Adrenal gland (tissue), 12 donors: ENCODE data around the gene PXN. TPM values are rescaled to one million over a fixed set of nuclear protein-coding genes. Genes with fewer than 3 reads are reported as not detected.
"Not testable (repeated sequence)": the region's sequence is repeated elsewhere in the genome, so short reads cannot be mapped to it uniquely, and the experiment has no call there.

ENCODE experiments used
- DNase-seq, 7 donors: peaks; one replicate each; pipeline ENCODE4 v3.0.0-alpha.2; 2019 to 2020
- H3K27ac ChIP-seq, 5 donors: fragments of 200-600 bp; sonication (generic) in 4 of 5; 1 replicate in 3 of 5; 2 replicates in 2 of 5; pipeline versions ENCODE4 v1.5.1 to v1.8.0; 2016 to 2020; ENCODE audit warnings: mild to moderate bottlenecking in 1 of 5
- H3K27me3 ChIP-seq: fragments of 200-600 bp; 2 replicates; pipeline ENCODE4 v1.8.0; 2021
- H3K36me3 ChIP-seq, 2 donors: fragments of 200-600 bp; replicated peaks in 1 of 2; 1 replicate in 1 of 2; 2 replicates in 1 of 2; pipeline versions ENCODE4 v1.5.1 to v1.8.0; 2018 to 2022
- H3K4me1 ChIP-seq, 2 donors: fragments of 200-600 bp; replicated peaks in 1 of 2; 1 replicate in 1 of 2; 2 replicates in 1 of 2; pipeline versions ENCODE4 v1.5.1 to v1.8.0; 2018 to 2021
- H3K4me3 ChIP-seq, 4 donors: fragments of 200-600 bp; sonication (generic) in 3 of 4; one replicate each; pipeline ENCODE4 v1.5.1; 2016 to 2018
- H3K9me3 ChIP-seq, 3 donors: fragments of 200-600 bp; sonication (generic) in 1 of 3; replicated peaks in 1 of 3; 1 replicate in 2 of 3; 2 replicates in 1 of 3; pipeline versions ENCODE4 v1.5.1 to v1.8.0; 2016 to 2021
- POLR2A ChIP-seq, 2 donors: fragments of 450-650 bp; IDR thresholded peaks; one replicate each; pipeline ENCODE4 v1.6.1; 2017; ENCODE audit warnings: antibody characterized with exemption in 2 of 2, mild to moderate bottlenecking in 2 of 2, moderate library complexity in 1 of 2
- WGBS, 4 donors: extraction: QIAGEN DNeasy Blood & Tissue Kit in 2 of 4; methylation state at CpG; one replicate each; pipeline versions ENCODE4 v1.1.5 to v1.1.7; 2013 to 2017; 5-methylcytosine and 5-hydroxymethylcytosine counted together
- intact Hi-C, 2 donors: fragments of 100-400 bp; cut with DNase I; formaldehyde crosslinking; loops; one replicate each; pipeline versions ENCODE4 v1.14.1 to v1.15.0; 2022 to 2023
- polyA plus RNA-seq, 3 donors: library from polyadenylated mRNA; stranded (reverse); fragments of 200-250 nt in 2 of 3; fragments of 350-450 nt in 1 of 3; fragmentation: Illumina TruSeq in 1 of 3; extraction: RNeasy Lipid Tissue Mini Kit (QIAGEN cat#74804) in 1 of 3; gene quantifications; one replicate each; pipeline ENCODE4 v1.2.3, GENCODE V29; 2013 to 2014
- total RNA-seq, 9 donors: library from RNA; depleted of rRNA in 4 of 9; stranded (reverse); fragments of >200 nt in 4 of 9; fragments of 120-200 nt in 1 of 9; fragmentation: NEBNext Ultra II Directional in 1 of 9; extraction: Animal tissue kit (Norgen Biotek cat#: 25700) in 1 of 9; gene quantifications; one replicate each; pipeline versions ENCODE4 v1.1.0 to v1.2.4, GENCODE V29; 2013 to 2023
- TF ChIP-seq, protein P1 (sequence below), 6 experiments: fragments of 450-650 bp in 4 of 6; fragments of 200-600 bp in 2 of 6; sonication (generic) in 1 of 6; IDR thresholded peaks; 1 replicate in 5 of 6; 2 replicates in 1 of 6; pipeline versions ENCODE4 v1.5.1 to v1.8.0; 2016 to 2021; ENCODE audit warnings: antibody characterized with exemption in 6 of 6, mild to moderate bottlenecking in 2 of 6, moderate library complexity in 1 of 6
- donor health status: healthy with polysubstance abuse.
- donor health status: Bipolar disorder and iron deficiency.
- donor health status: DM: yes; HTN: yes; CAD: no.
- donor health status: DM: no; HTN: no; CAD: no.
- donor health status: DM: no; HTN: no; CAD: no.
- donor health status: DM: yes; HTN: yes; CAD: no.

Gene PXN
- total and polyA plus RNA-seq, 12 donors, result 12.5 to 156 (median 92.4) TPM

- intact Hi-C loops, result no loop called here
- Histone ChIP-seq H3K36me3 (peaks cover 0 to 48% of the 10 kb centered on the region in 2 donors), H3K9me3 (no peaks in the 10 kb centered on the region), H3K27ac (peak within 1 kb of the TSS; percentile 81 to 91 (median 89)), H3K27me3 (no peaks in the 10 kb centered on the region), H3K4me3 (peak within 1 kb of the TSS; percentile 54 to 81 (median 68)), H3K4me1 (peaks cover 26 to 68% of the 10 kb centered on the region in 2 donors)
- WGBS, 4 donors, result 1 to 2% (median 2%) methylated on average over 24 to 62 of the region's 62 CpGs
- TF ChIP-seq POLR2A (IDR thresholded peaks at IDR 0.05), result peak; percentile 78 to 83
- TF ChIP-seq, protein P1, sequence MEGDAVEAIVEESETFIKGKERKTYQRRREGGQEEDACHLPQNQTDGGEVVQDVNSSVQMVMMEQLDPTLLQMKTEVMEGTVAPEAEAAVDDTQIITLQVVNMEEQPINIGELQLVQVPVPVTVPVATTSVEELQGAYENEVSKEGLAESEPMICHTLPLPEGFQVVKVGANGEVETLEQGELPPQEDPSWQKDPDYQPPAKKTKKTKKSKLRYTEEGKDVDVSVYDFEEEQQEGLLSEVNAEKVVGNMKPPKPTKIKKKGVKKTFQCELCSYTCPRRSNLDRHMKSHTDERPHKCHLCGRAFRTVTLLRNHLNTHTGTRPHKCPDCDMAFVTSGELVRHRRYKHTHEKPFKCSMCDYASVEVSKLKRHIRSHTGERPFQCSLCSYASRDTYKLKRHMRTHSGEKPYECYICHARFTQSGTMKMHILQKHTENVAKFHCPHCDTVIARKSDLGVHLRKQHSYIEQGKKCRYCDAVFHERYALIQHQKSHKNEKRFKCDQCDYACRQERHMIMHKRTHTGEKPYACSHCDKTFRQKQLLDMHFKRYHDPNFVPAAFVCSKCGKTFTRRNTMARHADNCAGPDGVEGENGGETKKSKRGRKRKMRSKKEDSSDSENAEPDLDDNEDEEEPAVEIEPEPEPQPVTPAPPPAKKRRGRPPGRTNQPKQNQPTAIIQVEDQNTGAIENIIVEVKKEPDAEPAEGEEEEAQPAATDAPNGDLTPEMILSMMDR (IDR thresholded peaks at IDR 0.05), result no peak
- peak; percentile 76 to 88 (median 85) for DNase-seq
These were observed 70.8 kb downstream of the PXN start, which contains the start of gene GCN1 for GRCh38 chr12:120194534-120195395. Gene GCN1 (minus strand): TSS chr12:120194715. CDS start chr12:120194697, 18 bp downstream.

GRCh38 chr12:120194226-120194533, 71.3 kb downstream of the PXN start:
- Histone ChIP-seq H3K27ac (peak overlapping the region in 4 of 5 donors; percentile 81 to 91 (median 88)), H3K9me3 (no peaks in the 10 kb centered on the region), H3K4me1 (peaks cover 21 to 62% of the 10 kb centered on the region in 2 donors), H3K36me3 (peaks cover 0 to 50% of the 10 kb centered on the region in 2 donors), H3K27me3 (no peaks in the 10 kb centered on the region), H3K4me3 (peak overlapping the region; percentile 54 to 81 (median 68))
- 0 to 2% (median 1%) methylated on average over 8 to 18 of the region's 18 CpGs for WGBS, 4 donors
- TF ChIP-seq, protein P1 (IDR thresholded peaks at IDR 0.05), result no peak
- no peak for TF ChIP-seq POLR2A (IDR thresholded peaks at IDR 0.05)
- DNase-seq, result peak in 1 of 7 donors; percentile 28
- intact Hi-C loops, result no loop called here

DNA sequence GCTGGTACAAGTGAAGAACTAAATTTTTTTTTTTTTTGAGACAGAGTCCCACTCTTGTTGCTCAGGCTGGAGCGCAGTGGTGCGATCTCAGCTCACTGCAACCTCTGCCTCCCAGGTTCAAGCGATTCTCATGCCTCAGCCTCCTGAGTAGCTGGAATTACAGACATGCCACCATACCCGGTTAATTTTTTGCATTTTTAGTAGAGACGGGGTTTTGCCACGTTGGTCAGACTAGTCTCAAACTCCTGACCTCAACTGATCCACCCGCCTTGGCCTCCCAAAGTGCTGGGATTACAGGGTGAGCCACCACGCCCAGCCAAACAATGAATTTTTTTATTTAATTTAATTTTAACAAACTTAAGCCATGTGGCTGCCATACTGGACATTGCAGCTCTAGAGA, 72.2 kb downstream of the PXN start:
- 80 to 87% (median 85%) methylated on average over 8 of the region's 8 CpGs for WGBS, 4 donors
- H3K27ac ChIP-seq, H3K9me3 ChIP-seq, intact Hi-C loops, H3K27me3 ChIP-seq, DNase-seq: not testable (repeated sequence)
- Histone ChIP-seq H3K4me1 (peaks cover 21 to 53% of the 10 kb centered on the region in 2 donors), H3K4me3 (peak overlapping the region in 1 of 4 donors; percentile 81), H3K36me3 (peaks cover 0 to 50% of the 10 kb centered on the region in 2 donors)

DNA sequence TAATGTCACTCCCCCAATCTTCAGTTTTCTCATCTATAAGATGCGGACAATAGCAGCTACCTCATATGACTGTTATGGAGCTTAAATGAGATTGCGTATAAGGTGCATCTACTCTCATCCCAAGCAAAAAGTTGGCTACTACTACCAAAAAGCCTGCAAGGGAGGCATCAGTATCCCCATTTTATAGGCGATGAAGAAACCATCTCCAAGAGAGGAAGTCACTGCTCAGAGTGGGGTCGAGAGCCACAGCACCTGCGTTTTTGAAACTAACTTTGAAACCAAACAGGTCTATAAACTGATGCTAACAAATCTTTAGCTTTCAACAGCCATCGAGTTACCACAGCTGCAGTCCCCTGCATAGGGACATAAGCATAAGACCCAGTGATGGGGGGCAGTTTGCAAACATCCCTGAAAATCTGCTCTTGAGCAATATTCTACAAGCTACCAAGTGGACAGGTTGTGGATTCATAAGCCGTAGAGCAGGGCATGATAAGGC, 74.5 kb downstream of the PXN start:
- Histone ChIP-seq H3K27ac (no peak overlapping the region), H3K4me1 (peaks cover 21 to 35% of the 10 kb centered on the region in 2 donors), H3K36me3 (peaks cover 0 to 49% of the 10 kb centered on the region in 2 donors), H3K4me3 (no peak overlapping the region), H3K27me3 (no peaks in the 10 kb centered on the region), H3K9me3 (no peaks in the 10 kb centered on the region)
- DNase-seq, result no peak
- TF ChIP-seq POLR2A (IDR thresholded peaks at IDR 0.05), result no peak
- TF ChIP-seq, protein P1 (IDR thresholded peaks at IDR 0.05), result no peak
- WGBS, 4 donors, result 87 to 93% (median 87%) methylated on average over 7 of the region's 7 CpGs
- intact Hi-C loops, result no loop called here
